OCI-LY1 (cell line): ENCODE results near the gene PI4KB.
A peak's percentile ranks its signal among the peaks of the same experiment; 100 is the strongest.

Source experiments
- H2AFZ ChIP-seq: fragments of 200-600 bp; sonication (generic), shearing (Covaris generic); 2 replicates; pipeline ENCODE4 v1.6.0; 2014; ENCODE audit warnings: antibody characterized with exemption, mild to moderate bottlenecking, low read length
- H3F3A ChIP-seq: fragments of 200-600 bp; sonication (generic), shearing (Covaris generic); 2 replicates; pipeline ENCODE4 v1.6.0; 2014; ENCODE audit warnings: mild to moderate bottlenecking, antibody characterized with exemption, low read length, moderate library complexity; ENCODE audit not compliant: insufficient read depth
- H3K27ac ChIP-seq: fragments of 200-600 bp; sonication (generic); 2 replicates; pipeline ENCODE4 v1.5.1; 2014; ENCODE audit warnings: low read length, mixed run types, mild to moderate bottlenecking, low read depth; ENCODE audit not compliant: poor library complexity, severe bottlenecking
- H3K27me3 ChIP-seq: fragments of 200-600 bp; sonication (generic); 2 replicates; pipeline ENCODE4 v1.6.0; 2014; ENCODE audit warnings: antibody characterized with exemption, mild to moderate bottlenecking, low read length, moderate library complexity; ENCODE audit not compliant: insufficient read depth
- H3K36me3 ChIP-seq: fragments of 200-600 bp; sonication (generic); 2 replicates; pipeline ENCODE4 v1.6.1; 2014; ENCODE audit warnings: mild to moderate bottlenecking, antibody characterized with exemption, low read length, moderate library complexity, mixed read lengths; ENCODE audit not compliant: insufficient read depth
- H3K4me1 ChIP-seq: fragments of 200-600 bp; sonication (generic); 2 replicates; pipeline ENCODE4 v1.5.1; 2014; ENCODE audit warnings: mild to moderate bottlenecking, low read length, moderate library complexity; ENCODE audit not compliant: insufficient read depth, severe bottlenecking
- H3K4me2 ChIP-seq: fragments of 200-600 bp; sonication (generic), shearing (Covaris generic); 2 replicates; pipeline ENCODE4 v1.6.1; 2014; ENCODE audit warnings: low read length
- H3K4me3 ChIP-seq: fragments of 200-600 bp; sonication (generic); 2 replicates; pipeline ENCODE4 v1.5.1; 2014; ENCODE audit warnings: low read length, low read depth, mild to moderate bottlenecking, mixed read lengths; ENCODE audit not compliant: poor library complexity, severe bottlenecking
- H3K79me2 ChIP-seq: fragments of 200-600 bp; shearing (Covaris generic); 2 replicates; pipeline ENCODE4 v1.6.1; 2016; ENCODE audit warnings: mixed run types, low read length, mixed read lengths; ENCODE audit not compliant: insufficient read depth
- H3K9ac ChIP-seq: fragments of 200-600 bp; sonication (generic), shearing (Covaris generic); 2 replicates; pipeline ENCODE4 v1.6.1; 2014; ENCODE audit warnings: mild to moderate bottlenecking, low read length, mixed read lengths
- H3K9me2 ChIP-seq: fragments of 200-600 bp; sonication (generic), shearing (Covaris generic); 2 replicates; pipeline ENCODE4 v1.6.1; 2014; ENCODE audit warnings: low read depth, mild to moderate bottlenecking, low read length, mixed read lengths
- H3K9me3 ChIP-seq: fragments of 200-600 bp; shearing (Covaris generic); 2 replicates; pipeline ENCODE4 v1.6.1; 2014; ENCODE audit warnings: low read length, mixed read lengths
- H4K20me1 ChIP-seq: fragments of 200-600 bp; sonication (generic), shearing (Covaris generic); 2 replicates; pipeline ENCODE4 v1.6.0; 2016; ENCODE audit warnings: mild to moderate bottlenecking, low read length; ENCODE audit not compliant: insufficient read depth
- EZH2 ChIP-seq: fragments of 200-600 bp; sonication (generic), shearing (Covaris generic); IDR thresholded peaks from 2 replicates; pipeline ENCODE4 v1.8.0; 2017; ENCODE audit warnings: borderline replicate concordance, mixed run types, mild to moderate bottlenecking, antibody characterized with exemption, low read length, moderate library complexity, mixed read lengths
- TF ChIP-seq, protein P1 (sequence below): fragments of 200-600 bp; sonication (generic), shearing (Covaris generic); IDR thresholded peaks from 2 replicates; pipeline ENCODE4 v1.5.1; 2017; ENCODE audit warnings: mild to moderate bottlenecking, antibody characterized with exemption, low read length, moderate library complexity, mixed read lengths

PI4KB gene

GRCh38 chr1:151286619-151287340, 40.4 kb downstream of the PI4KB start:
- H3K4me3 ChIP-seq = no peak overlapping the region
- no peak overlapping the region for H3K4me2 ChIP-seq
- no peaks in the 10 kb centered on the region for H3K79me2 ChIP-seq
- H3F3A ChIP-seq = no peaks in the 10 kb centered on the region
- peaks cover 19% of the 10 kb centered on the region for H3K4me1 ChIP-seq
- H4K20me1 ChIP-seq = no peaks in the 10 kb centered on the region
- no peak overlapping the region for H3K27ac ChIP-seq
- no peak overlapping the region for H2AFZ ChIP-seq
- H3K9me2 ChIP-seq = no peaks in the 10 kb centered on the region
- no peaks in the 10 kb centered on the region for H3K9me3 ChIP-seq
- H3K9ac ChIP-seq = no peak overlapping the region
- TF ChIP-seq, protein P1, sequence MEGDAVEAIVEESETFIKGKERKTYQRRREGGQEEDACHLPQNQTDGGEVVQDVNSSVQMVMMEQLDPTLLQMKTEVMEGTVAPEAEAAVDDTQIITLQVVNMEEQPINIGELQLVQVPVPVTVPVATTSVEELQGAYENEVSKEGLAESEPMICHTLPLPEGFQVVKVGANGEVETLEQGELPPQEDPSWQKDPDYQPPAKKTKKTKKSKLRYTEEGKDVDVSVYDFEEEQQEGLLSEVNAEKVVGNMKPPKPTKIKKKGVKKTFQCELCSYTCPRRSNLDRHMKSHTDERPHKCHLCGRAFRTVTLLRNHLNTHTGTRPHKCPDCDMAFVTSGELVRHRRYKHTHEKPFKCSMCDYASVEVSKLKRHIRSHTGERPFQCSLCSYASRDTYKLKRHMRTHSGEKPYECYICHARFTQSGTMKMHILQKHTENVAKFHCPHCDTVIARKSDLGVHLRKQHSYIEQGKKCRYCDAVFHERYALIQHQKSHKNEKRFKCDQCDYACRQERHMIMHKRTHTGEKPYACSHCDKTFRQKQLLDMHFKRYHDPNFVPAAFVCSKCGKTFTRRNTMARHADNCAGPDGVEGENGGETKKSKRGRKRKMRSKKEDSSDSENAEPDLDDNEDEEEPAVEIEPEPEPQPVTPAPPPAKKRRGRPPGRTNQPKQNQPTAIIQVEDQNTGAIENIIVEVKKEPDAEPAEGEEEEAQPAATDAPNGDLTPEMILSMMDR = no peak
- TF ChIP-seq EZH2 = no peak
- peaks cover 56% of the 10 kb centered on the region for H3K36me3 ChIP-seq
- H3K27me3 ChIP-seq = no peaks in the 10 kb centered on the region

DNA sequence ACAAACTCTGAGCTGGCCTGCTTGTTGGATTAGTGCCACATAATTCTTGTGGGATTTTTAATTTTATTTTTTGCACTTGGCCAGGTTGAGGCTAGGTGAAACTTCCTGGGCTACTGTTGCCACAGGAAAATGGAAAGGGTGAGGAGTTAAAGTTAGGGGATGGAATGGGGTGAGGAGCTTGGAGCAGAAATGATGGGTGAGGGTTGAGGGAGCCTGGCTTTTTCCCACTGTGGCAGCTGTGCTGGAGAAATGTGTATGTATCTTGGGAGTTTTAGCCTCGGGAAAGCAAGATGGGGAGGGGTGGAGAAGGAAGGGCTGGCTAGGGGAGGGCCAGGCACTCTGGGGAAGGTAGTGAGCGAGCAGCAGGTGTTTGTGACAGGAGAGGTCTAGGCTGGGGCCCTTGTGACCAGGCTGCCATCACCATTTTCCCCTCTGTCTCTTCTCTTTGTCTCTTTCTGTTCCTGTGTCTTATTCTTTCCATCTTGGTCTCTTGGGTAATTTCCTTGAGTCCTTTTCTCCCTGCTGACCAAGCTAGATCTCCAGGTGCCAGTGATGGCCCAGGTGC, 43.1 kb downstream of the PI4KB start:
- Histone ChIP-seq H3K9me2 (no peaks in the 10 kb centered on the region), H3K9ac (peak overlapping the region; percentile 86; the same call in 1 of the 2 replicates)

GRCh38 chr1:151282883-151283725, 44.1 kb downstream of the PI4KB start:
- no peak for TF ChIP-seq EZH2
- TF ChIP-seq, protein P1 = no peak
- H2AFZ ChIP-seq = no peak overlapping the region

More for the DNA sequence above, 43.1 kb downstream of the PI4KB start:
- peaks cover 24% of the 10 kb centered on the region for H3K4me1 ChIP-seq
- peak overlapping the region; percentile 52 for H3K27ac ChIP-seq
- peaks cover 33% of the 10 kb centered on the region for H3K36me3 ChIP-seq
- peak overlapping the region; percentile 82 for H3K4me3 ChIP-seq
- peak overlapping the region; percentile 98 for H3K4me2 ChIP-seq
- TF ChIP-seq, protein P1 = no peak
- no peak for TF ChIP-seq EZH2
- H3K79me2 ChIP-seq = no peaks in the 10 kb centered on the region
- H3F3A ChIP-seq = no peaks in the 10 kb centered on the region
- H3K27me3 ChIP-seq = no peaks in the 10 kb centered on the region
- no peak overlapping the region for H2AFZ ChIP-seq
- H4K20me1 ChIP-seq = no peaks in the 10 kb centered on the region
- no peaks in the 10 kb centered on the region for H3K9me3 ChIP-seq

More at GRCh38 chr1:151282883-151283725, 44.1 kb downstream of the PI4KB start:
- no peaks in the 10 kb centered on the region for H4K20me1 ChIP-seq
- H3K9ac ChIP-seq = peak overlapping the region; percentile 86
- no peaks in the 10 kb centered on the region for H3K9me3 ChIP-seq
- peak overlapping the region; percentile 82 for H3K4me3 ChIP-seq
- no peaks in the 10 kb centered on the region for H3K27me3 ChIP-seq
- H3K36me3 ChIP-seq = peaks cover 23% of the 10 kb centered on the region
- peak overlapping the region; percentile 98 for H3K4me2 ChIP-seq
- H3K79me2 ChIP-seq = no peaks in the 10 kb centered on the region
- H3K4me1 ChIP-seq = peaks cover 24% of the 10 kb centered on the region
- H3F3A ChIP-seq = no peaks in the 10 kb centered on the region
- H3K9me2 ChIP-seq = no peaks in the 10 kb centered on the region
- peak overlapping the region; percentile 52 for H3K27ac ChIP-seq
